Fibroblast of skin of left quadriceps (primary cell): ENCODE results near the gene DLL1.

Source experiments
- DNase-seq, 2 experiments: peaks; one replicate each; pipeline ENCODE4 v3.0.0-alpha.2; 2013; ENCODE audit warnings: low read depth in 2 of 2

Gene DLL1

GRCh38 chr6:170283212-170284081 is 7.4 kb downstream of the DLL1 start:
- no peak for DNase-seq

- DNase-seq = no peak
Measured at GRCh38 chr6:170282512-170283158, 8.2 kb downstream of the DLL1 start.

GRCh38 chr6:170281331-170282292 is 9.3 kb downstream of the DLL1 start:
- no peak for DNase-seq

- no peak for DNase-seq
Measured at GRCh38 chr6:170280689-170281045, 10.2 kb downstream of the DLL1 start.

GRCh38 chr6:170279977-170280688 is 10.7 kb downstream of the DLL1 start:
- DNase-seq = no peak

GRCh38 chr6:170279426-170279825 is 11.5 kb downstream of the DLL1 start:
- no peak for DNase-seq

- no peak for DNase-seq
Measured at GRCh38 chr6:170278743-170279094, 12.2 kb downstream of the DLL1 start.

GRCh38 chr6:170277893-170278742 is 12.8 kb downstream of the DLL1 start:
- DNase-seq = no peak

- DNase-seq = no peak
Measured at GRCh38 chr6:170276369-170277057, 14.4 kb downstream of the DLL1 start.

GRCh38 chr6:170274713-170275560 is 15.9 kb downstream of the DLL1 start:
- DNase-seq = no peak

GRCh38 chr6:170273681-170274080 is 17.2 kb downstream of the DLL1 start:
- DNase-seq = no peak

GRCh38 chr6:170273191-170273590 is 17.7 kb downstream of the DLL1 start:
- DNase-seq = no peak

- no peak for DNase-seq
Measured at GRCh38 chr6:170272341-170273065, 18.4 kb downstream of the DLL1 start.

- DNase-seq = no peak
Measured at GRCh38 chr6:170271771-170272314, 19.0 kb downstream of the DLL1 start.

GRCh38 chr6:170270984-170271593 is 19.8 kb downstream of the DLL1 start:
- no peak for DNase-seq

GRCh38 chr6:170269846-170270541 is 20.9 kb downstream of the DLL1 start:
- DNase-seq = no peak
